HepG2 (cell line): Measurements from ENCODE around the gene TUBA8. TPM values are rescaled to one million over a fixed set of nuclear protein-coding genes. Genes with fewer than 3 reads are reported as not detected.

ENCODE experiments used
- ATF7 ChIP-seq, 2 experiments: fragments of 450-650 bp in 1 of 2; sonication (generic) in 1 of 2; formaldehyde crosslinking in 1 of 2; IDR thresholded peaks; 2 replicates each; pipeline versions ENCODE4 v1.4.0 to v1.6.1; 2016 to 2020; ENCODE audit warnings: antibody characterized with exemption in 1 of 2, mild to moderate bottlenecking in 1 of 2, missing genetic modification reagents in 1 of 2
- GABPB1 ChIP-seq: IDR thresholded peaks from 2 replicates; pipeline ENCODE4 v1.6.1; 2016; ENCODE audit warnings: mild to moderate bottlenecking, missing genetic modification reagents, moderate library complexity, missing compliant biosample characterization
- MTA1 ChIP-seq: sonication (generic); formaldehyde crosslinking; IDR thresholded peaks from 2 replicates; pipeline ENCODE4 v1.4.0; 2020; ENCODE audit warnings: missing genetic modification reagents, mild to moderate bottlenecking, borderline replicate concordance
- NFE2 ChIP-seq: sonication (generic); formaldehyde crosslinking; IDR thresholded peaks from 2 replicates; pipeline ENCODE4 v1.4.0; 2020; ENCODE audit warnings: missing genetic modification reagents
- SETDB1 ChIP-seq: sonication (generic); formaldehyde crosslinking; IDR thresholded peaks from 2 replicates; pipeline ENCODE4 v1.5.1; 2020; ENCODE audit warnings: missing genetic modification reagents, mild to moderate bottlenecking, borderline replicate concordance
- ZFP82 ChIP-seq: sonication (generic); formaldehyde crosslinking; IDR thresholded peaks from 2 replicates; pipeline ENCODE4 v1.5.1; 2020; ENCODE audit warnings: mild to moderate bottlenecking, missing genetic modification reagents, borderline replicate concordance
- ZNF296 ChIP-seq: sonication (generic); formaldehyde crosslinking; conservative IDR thresholded peaks from 2 replicates; pipeline ENCODE4 v1.5.0; 2020; ENCODE audit warnings: mild to moderate bottlenecking, missing genetic modification reagents
- ZNF350 ChIP-seq: sonication (generic); formaldehyde crosslinking; IDR thresholded peaks from 2 replicates; pipeline ENCODE4 v1.4.0; 2020; ENCODE audit warnings: mild to moderate bottlenecking, low read depth, missing genetic modification reagents, borderline replicate concordance
- ZNF468 ChIP-seq: sonication (generic); formaldehyde crosslinking; IDR thresholded peaks from 2 replicates; pipeline ENCODE4 v1.8.0; 2022; ENCODE audit warnings: mild to moderate bottlenecking, moderate library complexity, missing genetic modification reagents
- ZNF510 ChIP-seq: sonication (generic); formaldehyde crosslinking; IDR thresholded peaks from 2 replicates; pipeline ENCODE4 v1.4.0; 2020; ENCODE audit warnings: low read depth, mild to moderate bottlenecking, missing genetic modification reagents
- ZNF547 ChIP-seq: sonication (generic); formaldehyde crosslinking; IDR thresholded peaks from 2 replicates; pipeline ENCODE4 v1.5.1; 2020; ENCODE audit warnings: mild to moderate bottlenecking, missing genetic modification reagents
- polyA plus RNA-seq, 8 experiments: library from polyadenylated mRNA; depleted of rRNA in 3 of 8; stranded (reverse) in 7 of 8; unstranded in 1 of 8; fragments of >200 nt; fragmentation: Illumina TruSeq in 4 of 8; extraction: Trizol in 4 of 8; gene quantifications; 2 replicates each; pipeline versions ENCODE4 v1.2.1 to v1.2.3, GENCODE V29; 2011 to 2016; ENCODE audit warnings: low read depth in 4 of 8, missing spikeins in 1 of 8, mixed read lengths in 1 of 8; ENCODE audit not compliant: insufficient read depth in 1 of 8
- total RNA-seq, 5 experiments: library from RNA; depleted of rRNA; stranded (reverse); fragments of >200 nt; fragmentation: Illumina TruSeq; extraction: Trizol; gene quantifications; 2 replicates each; pipeline ENCODE4 v1.2.3, GENCODE V29; 2016; ENCODE audit warnings: low read depth in 1 of 5
- TF ChIP-seq, protein P1 (sequence below): sonication (generic); formaldehyde crosslinking; IDR thresholded peaks from 2 replicates; pipeline ENCODE4 v1.4.0; 2020; ENCODE audit warnings: mild to moderate bottlenecking, missing genetic modification reagents
- TF ChIP-seq, protein P2 (sequence below): sonication (generic); formaldehyde crosslinking; conservative IDR thresholded peaks from 2 replicates; pipeline ENCODE4 v1.4.0; 2020; ENCODE audit warnings: missing genetic modification reagents
- TF ChIP-seq, protein P3 (sequence below): IDR thresholded peaks from 2 replicates; pipeline ENCODE4 v1.6.1; 2016; ENCODE audit warnings: mild to moderate bottlenecking
- TF ChIP-seq, protein P4 (sequence below): sonication (generic); formaldehyde crosslinking; IDR thresholded peaks from 2 replicates; pipeline ENCODE4 v1.4.0; 2020; ENCODE audit warnings: missing genetic modification reagents
- TF ChIP-seq, protein P5 (sequence below): sonication (generic); formaldehyde crosslinking; IDR thresholded peaks from 2 replicates; pipeline ENCODE4 v1.4.0; 2020; ENCODE audit warnings: missing genetic modification reagents

Gene TUBA8
- total and polyA plus RNA-seq, 2 of the 13 experiments (the other 11 are each of a cell fraction or from before 2014, with no cell fraction given): 0.35 to 0.69 TPM

DNA sequence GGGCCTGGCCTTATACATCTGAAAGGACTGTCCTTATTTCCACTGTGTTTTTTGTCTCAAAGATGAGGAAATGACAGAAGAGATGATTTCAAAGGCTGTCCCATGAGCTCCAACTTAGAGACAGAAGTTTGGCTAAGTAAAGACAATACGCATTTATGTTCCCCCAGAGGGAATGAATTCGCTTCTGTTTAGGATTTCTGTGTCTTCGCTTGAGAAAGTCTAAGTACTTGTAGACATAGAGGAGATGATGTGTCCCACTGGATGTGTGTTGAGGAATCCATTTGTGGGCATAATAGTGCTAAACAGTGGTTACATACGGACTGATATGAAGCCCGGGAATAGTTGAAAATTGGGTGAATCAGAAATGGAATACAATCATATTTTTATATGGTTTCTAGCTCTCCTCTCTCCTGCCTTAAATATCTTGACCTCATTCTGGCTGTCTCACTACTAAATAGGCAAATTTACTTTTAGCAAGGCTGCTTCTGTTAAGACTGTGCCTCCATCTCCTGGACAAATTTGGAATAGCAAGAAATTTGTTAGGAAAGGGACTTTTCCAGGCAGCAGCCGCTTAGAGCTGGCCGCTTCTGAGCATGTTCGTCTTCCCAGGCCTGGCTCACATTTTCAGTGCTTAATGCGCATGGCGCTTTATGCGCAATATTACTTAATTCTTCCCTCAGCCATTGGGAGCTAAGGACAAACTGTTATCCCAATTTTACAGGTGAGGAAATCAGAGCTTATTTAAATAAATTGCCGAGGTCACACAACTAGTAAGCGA, 34.7 kb upstream of the TUBA8 start (continued):
- TF ChIP-seq, protein P1, sequence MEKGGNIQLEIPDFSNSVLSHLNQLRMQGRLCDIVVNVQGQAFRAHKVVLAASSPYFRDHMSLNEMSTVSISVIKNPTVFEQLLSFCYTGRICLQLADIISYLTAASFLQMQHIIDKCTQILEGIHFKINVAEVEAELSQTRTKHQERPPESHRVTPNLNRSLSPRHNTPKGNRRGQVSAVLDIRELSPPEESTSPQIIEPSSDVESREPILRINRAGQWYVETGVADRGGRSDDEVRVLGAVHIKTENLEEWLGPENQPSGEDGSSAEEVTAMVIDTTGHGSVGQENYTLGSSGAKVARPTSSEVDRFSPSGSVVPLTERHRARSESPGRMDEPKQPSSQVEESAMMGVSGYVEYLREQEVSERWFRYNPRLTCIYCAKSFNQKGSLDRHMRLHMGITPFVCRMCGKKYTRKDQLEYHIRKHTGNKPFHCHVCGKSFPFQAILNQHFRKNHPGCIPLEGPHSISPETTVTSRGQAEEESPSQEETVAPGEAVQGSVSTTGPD (CRISPR knock-in tag): no peak
- TF ChIP-seq, protein P2, sequence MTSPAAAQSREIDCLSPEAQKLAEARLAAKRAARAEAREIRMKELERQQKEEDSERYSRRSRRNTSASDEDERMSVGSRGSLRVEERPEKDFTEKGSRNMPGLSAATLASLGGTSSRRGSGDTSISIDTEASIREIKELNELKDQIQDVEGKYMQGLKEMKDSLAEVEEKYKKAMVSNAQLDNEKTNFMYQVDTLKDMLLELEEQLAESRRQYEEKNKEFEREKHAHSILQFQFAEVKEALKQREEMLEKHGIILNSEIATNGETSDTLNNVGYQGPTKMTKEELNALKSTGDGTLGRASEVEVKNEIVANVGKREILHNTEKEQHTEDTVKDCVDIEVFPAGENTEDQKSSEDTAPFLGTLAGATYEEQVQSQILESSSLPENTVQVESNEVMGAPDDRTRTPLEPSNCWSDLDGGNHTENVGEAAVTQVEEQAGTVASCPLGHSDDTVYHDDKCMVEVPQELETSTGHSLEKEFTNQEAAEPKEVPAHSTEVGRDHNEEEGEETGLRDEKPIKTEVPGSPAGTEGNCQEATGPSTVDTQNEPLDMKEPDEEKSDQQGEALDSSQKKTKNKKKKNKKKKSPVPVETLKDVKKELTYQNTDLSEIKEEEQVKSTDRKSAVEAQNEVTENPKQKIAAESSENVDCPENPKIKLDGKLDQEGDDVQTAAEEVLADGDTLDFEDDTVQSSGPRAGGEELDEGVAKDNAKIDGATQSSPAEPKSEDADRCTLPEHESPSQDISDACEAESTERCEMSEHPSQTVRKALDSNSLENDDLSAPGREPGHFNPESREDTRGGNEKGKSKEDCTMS (CRISPR knock-in tag): no peak
- TF ChIP-seq MTA1 (no peak), ZNF296 (CRISPR knock-in tag) (no peak), ZNF350 (CRISPR knock-in tag) (no peak), SETDB1 (no peak), ZNF547 (CRISPR knock-in tag) (0 out of 2 replicates have a peak, but pooled peaks have one; percentile 39), NFE2 (CRISPR knock-in tag) (no peak), ZFP82 (CRISPR knock-in tag) (no peak), GABPB1 (CRISPR knock-in tag) (no peak), ATF7 (IDR thresholded peaks at IDR 0.05) (no peak), ATF7 (CRISPR knock-in tag; IDR thresholded peaks at IDR 0.05) (no peak), ZNF468 (CRISPR knock-in tag) (no peak), ZNF510 (CRISPR knock-in tag) (no peak)
- TF ChIP-seq, protein P3, sequence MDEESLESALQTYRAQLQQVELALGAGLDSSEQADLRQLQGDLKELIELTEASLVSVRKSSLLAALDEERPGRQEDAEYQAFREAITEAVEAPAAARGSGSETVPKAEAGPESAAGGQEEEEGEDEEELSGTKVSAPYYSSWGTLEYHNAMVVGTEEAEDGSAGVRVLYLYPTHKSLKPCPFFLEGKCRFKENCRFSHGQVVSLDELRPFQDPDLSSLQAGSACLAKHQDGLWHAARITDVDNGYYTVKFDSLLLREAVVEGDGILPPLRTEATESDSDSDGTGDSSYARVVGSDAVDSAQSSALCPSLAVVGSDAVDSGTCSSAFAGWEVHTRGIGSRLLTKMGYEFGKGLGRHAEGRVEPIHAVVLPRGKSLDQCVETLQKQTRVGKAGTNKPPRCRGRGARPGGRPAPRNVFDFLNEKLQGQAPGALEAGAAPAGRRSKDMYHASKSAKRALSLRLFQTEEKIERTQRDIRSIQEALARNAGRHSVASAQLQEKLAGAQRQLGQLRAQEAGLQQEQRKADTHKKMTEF (CRISPR knock-in tag): peak; percentile 54; the same call in 1 of the 2 replicates
- TF ChIP-seq, protein P4, sequence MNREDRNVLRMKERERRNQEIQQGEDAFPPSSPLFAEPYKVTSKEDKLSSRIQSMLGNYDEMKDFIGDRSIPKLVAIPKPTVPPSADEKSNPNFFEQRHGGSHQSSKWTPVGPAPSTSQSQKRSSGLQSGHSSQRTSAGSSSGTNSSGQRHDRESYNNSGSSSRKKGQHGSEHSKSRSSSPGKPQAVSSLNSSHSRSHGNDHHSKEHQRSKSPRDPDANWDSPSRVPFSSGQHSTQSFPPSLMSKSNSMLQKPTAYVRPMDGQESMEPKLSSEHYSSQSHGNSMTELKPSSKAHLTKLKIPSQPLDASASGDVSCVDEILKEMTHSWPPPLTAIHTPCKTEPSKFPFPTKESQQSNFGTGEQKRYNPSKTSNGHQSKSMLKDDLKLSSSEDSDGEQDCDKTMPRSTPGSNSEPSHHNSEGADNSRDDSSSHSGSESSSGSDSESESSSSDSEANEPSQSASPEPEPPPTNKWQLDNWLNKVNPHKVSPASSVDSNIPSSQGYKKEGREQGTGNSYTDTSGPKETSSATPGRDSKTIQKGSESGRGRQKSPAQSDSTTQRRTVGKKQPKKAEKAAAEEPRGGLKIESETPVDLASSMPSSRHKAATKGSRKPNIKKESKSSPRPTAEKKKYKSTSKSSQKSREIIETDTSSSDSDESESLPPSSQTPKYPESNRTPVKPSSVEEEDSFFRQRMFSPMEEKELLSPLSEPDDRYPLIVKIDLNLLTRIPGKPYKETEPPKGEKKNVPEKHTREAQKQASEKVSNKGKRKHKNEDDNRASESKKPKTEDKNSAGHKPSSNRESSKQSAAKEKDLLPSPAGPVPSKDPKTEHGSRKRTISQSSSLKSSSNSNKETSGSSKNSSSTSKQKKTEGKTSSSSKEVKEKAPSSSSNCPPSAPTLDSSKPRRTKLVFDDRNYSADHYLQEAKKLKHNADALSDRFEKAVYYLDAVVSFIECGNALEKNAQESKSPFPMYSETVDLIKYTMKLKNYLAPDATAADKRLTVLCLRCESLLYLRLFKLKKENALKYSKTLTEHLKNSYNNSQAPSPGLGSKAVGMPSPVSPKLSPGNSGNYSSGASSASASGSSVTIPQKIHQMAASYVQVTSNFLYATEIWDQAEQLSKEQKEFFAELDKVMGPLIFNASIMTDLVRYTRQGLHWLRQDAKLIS (CRISPR knock-in tag): no peak
- TF ChIP-seq, protein P5, sequence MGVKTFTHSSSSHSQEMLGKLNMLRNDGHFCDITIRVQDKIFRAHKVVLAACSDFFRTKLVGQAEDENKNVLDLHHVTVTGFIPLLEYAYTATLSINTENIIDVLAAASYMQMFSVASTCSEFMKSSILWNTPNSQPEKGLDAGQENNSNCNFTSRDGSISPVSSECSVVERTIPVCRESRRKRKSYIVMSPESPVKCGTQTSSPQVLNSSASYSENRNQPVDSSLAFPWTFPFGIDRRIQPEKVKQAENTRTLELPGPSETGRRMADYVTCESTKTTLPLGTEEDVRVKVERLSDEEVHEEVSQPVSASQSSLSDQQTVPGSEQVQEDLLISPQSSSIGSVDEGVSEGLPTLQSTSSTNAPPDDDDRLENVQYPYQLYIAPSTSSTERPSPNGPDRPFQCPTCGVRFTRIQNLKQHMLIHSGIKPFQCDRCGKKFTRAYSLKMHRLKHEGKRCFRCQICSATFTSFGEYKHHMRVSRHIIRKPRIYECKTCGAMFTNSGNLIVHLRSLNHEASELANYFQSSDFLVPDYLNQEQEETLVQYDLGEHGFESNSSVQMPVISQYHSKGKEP (CRISPR knock-in tag): no peak
